Lung (tissue), 12 donors: Measurements from ENCODE around the gene GCGR. TPM values are rescaled to one million over a fixed set of nuclear protein-coding genes. Genes with fewer than 3 reads are reported as not detected.

ENCODE experiments used
- ATAC-seq: fragments of 200-7000 bp; cut with Tn5 transposase; one replicate; pipeline ENCODE4 v1.9.1; 2020; ENCODE audit warnings: moderate number of reproducible peaks; ENCODE audit not compliant: insufficient read depth, low FRiP score
- DNase-seq, 3 donors: peaks; one replicate each; pipeline ENCODE4 v3.0.0-alpha.2; 2013 to 2017
- H3K27ac ChIP-seq, 2 donors: one replicate each; pipeline ENCODE4 v1.5.1; 2013; ENCODE audit warnings: mild to moderate bottlenecking in 2 of 2, moderate library complexity in 2 of 2, control low read depth in 1 of 2, inconsistent platforms in 1 of 2, low read depth in 1 of 2, low read length in 1 of 2
- H3K27me3 ChIP-seq, 3 donors: one replicate each; pipeline ENCODE4 v1.5.1; 2013; ENCODE audit warnings: low read length in 2 of 3; ENCODE audit not compliant: control insufficient read depth in 3 of 3, insufficient read depth in 3 of 3
- H3K36me3 ChIP-seq, 4 donors: one replicate each; pipeline ENCODE4 v1.5.1; 2013; ENCODE audit warnings: low read length in 4 of 4, mild to moderate bottlenecking in 1 of 4, moderate library complexity in 1 of 4; ENCODE audit not compliant: control insufficient read depth in 4 of 4, insufficient read depth in 4 of 4
- H3K4me1 ChIP-seq, 5 donors: one replicate each; pipeline ENCODE4 v1.5.1; 2013; ENCODE audit warnings: low read length in 5 of 5, mild to moderate bottlenecking in 2 of 5, moderate library complexity in 1 of 5; ENCODE audit not compliant: control insufficient read depth in 5 of 5, insufficient read depth in 5 of 5
- H3K4me3 ChIP-seq: one replicate; pipeline ENCODE4 v1.5.1; 2013; ENCODE audit warnings: mild to moderate bottlenecking, control low read depth, moderate library complexity
- H3K9ac ChIP-seq, 2 donors: one replicate each; pipeline ENCODE4 v1.5.1; 2013; ENCODE audit warnings: low read length in 2 of 2, control low read depth in 1 of 2; ENCODE audit not compliant: insufficient read depth in 1 of 2
- H3K9me3 ChIP-seq, 4 donors: one replicate each; pipeline ENCODE4 v1.5.1; 2013; ENCODE audit warnings: low read length in 3 of 4, mild to moderate bottlenecking in 1 of 4, moderate library complexity in 1 of 4; ENCODE audit not compliant: control insufficient read depth in 4 of 4, insufficient read depth in 3 of 4
- CTCF ChIP-seq: IDR thresholded peaks from 2 replicates; pipeline ENCODE4 v1.5.1; 2012; ENCODE audit warnings: mild to moderate bottlenecking; ENCODE audit errors: control extremely low read depth, extremely low read depth
- WGBS, 2 donors: extraction: QIAGEN DNeasy Blood & Tissue Kit; methylation state at CpG; one replicate each; pipeline ENCODE4 v1.1.7; 2013; 5-methylcytosine and 5-hydroxymethylcytosine counted together
- polyA plus RNA-seq, 2 donors: library from polyadenylated mRNA; stranded (reverse); fragments of 200-250 nt; gene quantifications; one replicate each; pipeline ENCODE4 v1.2.1, GENCODE V29; 2013
- total RNA-seq, 2 donors: library from RNA; depleted of rRNA in 1 of 2; stranded (reverse); fragments of >200 nt in 1 of 2; gene quantifications; one replicate each; pipeline ENCODE4 v1.2.1, GENCODE V29; 2014 to 2021
- donor health status: control.
- donor health status: control.
- donor health status: Bipolar disorder and iron deficiency.
- donor health status: healthy.
- donor health status: DM: yes; HTN: yes; CAD: no.

Gene GCGR
- total and polyA plus RNA-seq, 4 donors = 0.09 to 0.12 (median 0.11) TPM; not detected in 1

GRCh38 chr17:81821603-81822311 is 17.8 kb downstream of the GCGR start:
- Histone ChIP-seq H3K36me3 (peaks cover 0 to 18% (median 3%) of the 10 kb centered on the region in 4 donors), H3K27ac (peak overlapping the region; percentile 84 to 88), H3K9ac (no peak overlapping the region), H3K9me3 (peaks cover 0 to 2% (median 0%) of the 10 kb centered on the region in 4 donors), H3K4me1 (peaks cover 0 to 4% (median 0%) of the 10 kb centered on the region in 5 donors), H3K27me3 (peaks cover 0 to 4% (median 0%) of the 10 kb centered on the region in 3 donors), H3K4me3 (no peak overlapping the region)
- peak; percentile 40 for TF ChIP-seq CTCF
- 42 to 52% methylated on average over 20 of the region's 20 CpGs for WGBS, 2 donors
- DNase-seq = peak in 2 of 3 donors; percentile 18 to 29
- peak; percentile 78 for ATAC-seq

GRCh38 chr17:81822312-81822637 is 18.3 kb downstream of the GCGR start:
- DNase-seq = no peak

GRCh38 chr17:81822996-81823819 is 19.3 kb downstream of the GCGR start:
- 95 to 97% methylated on average over 25 to 30 of the region's 30 CpGs for WGBS, 2 donors
- H3K4me3 ChIP-seq = no peak overlapping the region
- TF ChIP-seq CTCF = no peak
- H3K36me3 ChIP-seq = peaks cover 0 to 18% (median 3%) of the 10 kb centered on the region in 4 donors
- peak overlapping the region; percentile 84 to 88 for H3K27ac ChIP-seq
- peaks cover 0 to 2% (median 0%) of the 10 kb centered on the region in 4 donors for H3K9me3 ChIP-seq
- no peak for ATAC-seq
- H3K9ac ChIP-seq = no peak overlapping the region
- no peak for DNase-seq
- peaks cover 0 to 4% (median 0%) of the 10 kb centered on the region in 3 donors for H3K27me3 ChIP-seq
- H3K4me1 ChIP-seq = peaks cover 0 to 4% (median 0%) of the 10 kb centered on the region in 5 donors

More at GRCh38 chr17:81822312-81822637, 18.3 kb downstream of the GCGR start:
- no peak overlapping the region for H3K4me3 ChIP-seq
- 87 to 90% methylated on average over 8 of the region's 8 CpGs for WGBS, 2 donors
- H3K27ac ChIP-seq = peak overlapping the region; percentile 84 to 88
- H3K9me3 ChIP-seq = peaks cover 0 to 2% (median 0%) of the 10 kb centered on the region in 4 donors
- TF ChIP-seq CTCF = no peak
- peaks cover 0 to 4% (median 0%) of the 10 kb centered on the region in 5 donors for H3K4me1 ChIP-seq
- no peak for ATAC-seq
- peaks cover 0 to 4% (median 0%) of the 10 kb centered on the region in 3 donors for H3K27me3 ChIP-seq
- H3K36me3 ChIP-seq = peaks cover 0 to 18% (median 3%) of the 10 kb centered on the region in 4 donors
- no peak overlapping the region for H3K9ac ChIP-seq
